ENCODE results near the gene TRMT11. TPM values are rescaled to one million over a fixed set of nuclear protein-coding genes. Genes with fewer than 3 reads are reported as not detected.
A peak's percentile ranks its signal among the peaks of the same experiment; 100 is the strongest.

Gene TRMT11
- total RNA-seq, 1 experiment from 2014 or later: 27.7 TPM

GRCh38 chr6:125945378-125946141 lies 40.8 kb upstream of the TRMT11 start:
- TSS peak; percentile 80 for BruUV-seq (replicated peaks)
- Mint-ChIP-seq H3K27me3 (ENCODE audit: unreplicated experiment) (no peaks in the 10 kb centered on the region), H3K27ac (ENCODE audit: unreplicated experiment) (peak overlapping the region; percentile 95), H3K9me3 (ENCODE audit: low read depth, unreplicated experiment) (no peaks in the 10 kb centered on the region), H3K36me3 (ENCODE audit: insufficient read depth, unreplicated experiment) (peaks cover 9% of the 10 kb centered on the region), H3K4me1 (ENCODE audit: low read depth, unreplicated experiment) (peaks cover 54% of the 10 kb centered on the region), H3K4me3 (ENCODE audit: low read depth, unreplicated experiment) (peak overlapping the region; percentile 35)
- DNase-seq: no peak
- TF ChIP-seq CTCF (IDR thresholded peaks at IDR 0.05; ENCODE audit: unreplicated experiment): no peak
- intact Hi-C loops (cut with micrococcal nuclease; ENCODE audit: unreplicated experiment): loop anchor here (1.0 to 5.0 kb wide), 2 partner anchors 25 to 78 kb away; no protein-coding TSS in a partner anchor
- CTCF ChIA-PET: interaction anchor here (0.5 to 3.4 kb wide), 3 partner anchors 11 to 95 kb away, joined by 3 to 18 read pairs (median 11); partner anchors contain the start of gene HINT3

GRCh38 chr6:125947615-125948014 lies 38.7 kb upstream of the TRMT11 start:
- Mint-ChIP-seq H3K9me3 (ENCODE audit: low read depth, unreplicated experiment) (peaks cover 6% of the 10 kb centered on the region), H3K4me3 (ENCODE audit: low read depth, unreplicated experiment) (no peak overlapping the region), H3K27ac (ENCODE audit: unreplicated experiment) (peak overlapping the region; percentile 95), H3K4me1 (ENCODE audit: low read depth, unreplicated experiment) (peaks cover 69% of the 10 kb centered on the region), H3K27me3 (ENCODE audit: unreplicated experiment) (no peaks in the 10 kb centered on the region), H3K36me3 (ENCODE audit: insufficient read depth, unreplicated experiment) (peaks cover 9% of the 10 kb centered on the region)
- no peak for DNase-seq
- CTCF ChIA-PET: interaction anchor here (1.2 to 3.4 kb wide), 2 partner anchors 9 to 12 kb away, joined by 3 to 18 read pairs; partner anchors contain the start of gene HINT3
- no peak for TF ChIP-seq CTCF (IDR thresholded peaks at IDR 0.05; ENCODE audit: unreplicated experiment)
- intact Hi-C loops (cut with micrococcal nuclease; ENCODE audit: unreplicated experiment): loop anchor here (5.0 kb wide), 1 partner anchor 80 kb away; no protein-coding TSS in a partner anchor
- BruUV-seq (replicated peaks): no TSS peak

GRCh38 chr6:125948455-125948854 lies 37.9 kb upstream of the TRMT11 start:
- CTCF ChIA-PET: interaction anchor here (1.2 to 3.4 kb wide), 2 partner anchors 8 to 11 kb away, joined by 3 to 18 read pairs; partner anchors contain the start of gene HINT3

GRCh38 chr6:125949069-125949468 lies 37.3 kb upstream of the TRMT11 start:
- TF ChIP-seq CTCF (IDR thresholded peaks at IDR 0.05; ENCODE audit: unreplicated experiment): no peak
- DNase-seq: no peak
- CTCF ChIA-PET: no interaction called here
- peaks cover 6% of the 10 kb centered on the region for H3K9me3 Mint-ChIP-seq (ENCODE audit: low read depth, unreplicated experiment)
- H3K27ac Mint-ChIP-seq (ENCODE audit: unreplicated experiment): peak overlapping the region; percentile 45
- peaks cover 9% of the 10 kb centered on the region for H3K36me3 Mint-ChIP-seq (ENCODE audit: insufficient read depth, unreplicated experiment)
- no peak overlapping the region for H3K4me3 Mint-ChIP-seq (ENCODE audit: low read depth, unreplicated experiment)
- H3K4me1 Mint-ChIP-seq (ENCODE audit: low read depth, unreplicated experiment): peaks cover 54% of the 10 kb centered on the region
- no TSS peak for BruUV-seq (replicated peaks)
- H3K27me3 Mint-ChIP-seq (ENCODE audit: unreplicated experiment): no peaks in the 10 kb centered on the region
- intact Hi-C loops (cut with micrococcal nuclease; ENCODE audit: unreplicated experiment): loop anchor here (5.0 kb wide), 1 partner anchor 82 kb away; no protein-coding TSS in a partner anchor

More at GRCh38 chr6:125948455-125948854, 37.9 kb upstream of the TRMT11 start:
- peaks cover 9% of the 10 kb centered on the region for H3K36me3 Mint-ChIP-seq (ENCODE audit: insufficient read depth, unreplicated experiment)
- no peak for TF ChIP-seq CTCF (IDR thresholded peaks at IDR 0.05; ENCODE audit: unreplicated experiment)
- H3K4me3 Mint-ChIP-seq (ENCODE audit: low read depth, unreplicated experiment): no peak overlapping the region
- peaks cover 6% of the 10 kb centered on the region for H3K9me3 Mint-ChIP-seq (ENCODE audit: low read depth, unreplicated experiment)
- peaks cover 61% of the 10 kb centered on the region for H3K4me1 Mint-ChIP-seq (ENCODE audit: low read depth, unreplicated experiment)
- intact Hi-C loops (cut with micrococcal nuclease; ENCODE audit: unreplicated experiment): loop anchor here (5.0 kb wide), 1 partner anchor 81 kb away; no protein-coding TSS in a partner anchor
- no peak for DNase-seq
- H3K27ac Mint-ChIP-seq (ENCODE audit: unreplicated experiment): peak overlapping the region; percentile 45
- no TSS peak for BruUV-seq (replicated peaks)
- H3K27me3 Mint-ChIP-seq (ENCODE audit: unreplicated experiment): no peaks in the 10 kb centered on the region
